Erythroblast (primary cell): ENCODE results near the gene ZNF217.

Experiments used
- GATA1 ChIP-seq: IDR thresholded peaks from 2 replicates; pipeline ENCODE4 v1.6.1; 2011; ENCODE audit warnings: low read depth, mild to moderate bottlenecking, control low read depth, low read length, moderate library complexity
- POLR2A ChIP-seq: IDR thresholded peaks from 2 replicates; pipeline ENCODE4 v1.6.1; 2011; ENCODE audit warnings: mild to moderate bottlenecking, low read length

DNA sequence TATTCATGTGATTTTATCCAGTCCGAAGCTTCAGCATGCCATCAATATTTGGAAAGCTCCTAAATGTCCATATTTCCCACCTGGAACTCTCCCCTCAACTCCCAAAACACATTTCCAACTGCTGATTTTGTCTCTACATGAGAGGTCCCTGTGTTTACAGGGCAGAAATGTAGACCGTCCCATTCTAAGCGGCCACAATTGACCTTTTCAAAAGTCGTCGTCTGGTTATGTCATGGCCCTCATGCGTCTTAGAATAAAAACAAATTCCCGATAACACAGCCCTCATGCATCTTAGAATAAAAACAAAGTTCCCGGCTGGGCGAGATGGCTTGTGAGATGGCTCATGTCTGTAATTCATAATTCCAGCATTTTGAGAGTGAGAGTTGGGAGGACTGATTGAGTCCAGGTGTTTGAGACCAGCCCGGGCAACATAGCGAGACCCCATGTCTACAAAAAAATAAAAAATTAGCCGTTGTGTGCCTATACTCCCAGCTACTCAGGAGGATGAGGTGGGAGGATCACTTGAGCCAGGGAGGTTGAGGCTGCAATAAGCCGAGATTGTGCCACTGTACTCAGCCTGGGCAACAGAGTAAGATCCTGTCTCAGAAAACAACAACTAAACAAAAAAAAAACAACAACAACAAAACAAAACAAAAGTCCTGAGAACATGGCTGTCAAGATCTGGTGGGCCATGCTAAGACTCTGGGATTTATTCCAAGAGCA, 6.4 kb upstream of the ZNF217 start:
- TF ChIP-seq POLR2A (no peak), GATA1 (no peak)
